NOMO-1 (cell line): Measurements from ENCODE around the gene C11orf42.
A peak's percentile ranks its signal among the peaks of the same experiment; 100 is the strongest.
"Not testable (repeated sequence)": the region's sequence is repeated elsewhere in the genome, so short reads cannot be mapped to it uniquely, and the experiment has no call there.

Source experiments
- DNase-seq, 2 experiments: peaks; one replicate each; lab custom pipeline; 2025; ENCODE audit not compliant: unreplicated experiment in 2 of 2; lab: John Stamatoyannopoulos, UW

C11orf42 gene

GRCh38 chr11:6219359-6219758, 14.0 kb downstream of the C11orf42 start:
- DNase-seq = no peak

DNA sequence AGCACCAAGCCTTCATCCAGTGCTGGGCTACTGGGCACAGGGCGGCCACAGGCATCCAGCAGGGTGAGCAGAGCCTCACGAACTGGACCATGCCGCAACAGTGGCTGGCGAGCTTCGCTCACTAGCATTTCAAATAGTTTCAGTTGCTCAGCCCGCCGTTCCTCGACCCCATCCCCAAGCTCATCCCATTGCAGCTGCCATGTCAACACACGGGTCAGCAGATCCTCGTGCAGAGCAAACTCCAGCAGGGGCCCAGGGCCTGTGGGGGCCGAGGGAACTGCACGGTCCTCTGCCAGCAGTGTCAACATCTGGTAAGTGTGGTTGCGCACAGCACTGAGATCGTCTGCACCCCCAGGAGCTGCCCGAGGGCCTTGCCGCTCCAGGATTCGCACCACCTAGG, 18.5 kb downstream of the C11orf42 start:
- DNase-seq = no peak

DNA sequence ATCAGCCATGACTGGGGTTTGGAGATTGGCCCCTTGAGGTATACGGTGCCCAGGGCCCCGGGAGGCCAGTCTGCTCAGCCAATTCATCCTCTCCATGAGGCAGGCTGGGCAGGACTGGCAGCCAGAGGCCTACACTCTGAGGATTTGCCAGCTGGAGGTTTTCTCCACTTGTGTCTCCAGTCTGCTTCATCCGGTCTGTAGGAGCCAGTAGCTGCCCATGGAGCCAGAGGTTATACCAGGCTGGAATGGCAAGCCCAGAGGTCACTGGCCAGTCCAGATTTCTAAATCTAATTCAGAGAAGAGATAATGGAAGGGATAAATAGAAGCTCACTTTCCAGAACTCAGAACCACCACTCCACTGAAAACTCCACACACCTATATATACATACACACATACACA, 19.1 kb downstream of the C11orf42 start:
- no peak for DNase-seq

DNA sequence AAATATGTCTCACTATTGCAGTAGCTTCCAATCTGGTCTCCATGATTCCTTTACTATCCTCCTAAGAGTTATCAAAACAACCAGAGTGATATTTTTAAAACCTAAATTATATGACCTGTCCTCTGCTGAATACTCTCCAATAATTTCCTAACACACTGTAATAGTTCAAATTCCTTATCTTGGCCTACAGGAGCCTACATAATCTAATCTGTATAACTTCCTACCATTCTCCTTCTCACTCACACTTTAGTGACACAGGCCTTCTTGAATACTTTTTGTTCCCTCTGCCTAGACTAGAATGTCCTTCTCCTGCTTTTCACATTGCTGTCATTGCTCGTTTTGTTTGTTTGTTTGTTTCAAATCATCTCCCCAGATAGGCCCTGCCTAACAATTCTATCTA, 19.7 kb downstream of the C11orf42 start:
- no peak for DNase-seq

GRCh38 chr11:6225896-6226295, 20.5 kb downstream of the C11orf42 start:
- DNase-seq = peak; percentile 86 to 88

DNA sequence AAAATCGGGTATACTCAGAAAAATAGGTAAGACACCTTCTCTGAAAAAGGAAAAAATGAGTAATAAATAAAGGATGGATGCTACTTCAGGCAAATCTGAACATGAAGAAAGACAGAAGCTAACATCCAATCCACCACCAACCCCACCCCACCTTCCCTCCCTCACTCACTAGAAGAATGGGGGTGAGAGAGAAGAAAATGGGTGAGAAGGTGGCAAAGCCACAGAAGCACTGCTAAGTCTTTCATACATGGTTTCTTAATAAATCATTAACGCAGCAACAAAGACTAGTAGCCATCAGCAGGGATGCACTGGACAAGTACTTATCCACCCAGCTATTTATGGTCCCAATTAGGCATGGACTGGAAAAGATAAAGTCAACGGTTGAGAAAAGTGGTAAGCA, 23.2 kb downstream of the C11orf42 start:
- DNase-seq = no peak

DNA sequence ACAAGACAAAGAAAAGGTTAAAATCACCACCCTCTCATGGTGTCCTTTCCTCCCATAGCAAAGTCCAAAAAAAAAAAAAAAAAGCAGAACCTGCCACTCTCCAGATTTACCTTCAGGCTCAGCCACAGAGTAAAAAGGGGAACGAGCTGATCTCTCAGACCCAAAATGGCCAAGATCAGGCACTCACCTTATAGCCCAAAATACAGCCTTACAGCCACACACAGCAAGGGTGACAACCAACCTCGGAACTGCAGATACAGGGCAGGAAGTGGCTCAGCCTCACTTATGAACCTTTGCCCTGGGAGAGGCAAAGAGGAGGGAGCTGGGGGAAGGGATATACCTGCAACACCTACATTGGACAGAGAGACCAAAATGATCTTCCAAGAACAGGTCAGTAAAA, 24.6 kb downstream of the C11orf42 start:
- peak; percentile 43 to 58 for DNase-seq

GRCh38 chr11:6232899-6233298, 27.5 kb downstream of the C11orf42 start:
- DNase-seq = no peak

DNA sequence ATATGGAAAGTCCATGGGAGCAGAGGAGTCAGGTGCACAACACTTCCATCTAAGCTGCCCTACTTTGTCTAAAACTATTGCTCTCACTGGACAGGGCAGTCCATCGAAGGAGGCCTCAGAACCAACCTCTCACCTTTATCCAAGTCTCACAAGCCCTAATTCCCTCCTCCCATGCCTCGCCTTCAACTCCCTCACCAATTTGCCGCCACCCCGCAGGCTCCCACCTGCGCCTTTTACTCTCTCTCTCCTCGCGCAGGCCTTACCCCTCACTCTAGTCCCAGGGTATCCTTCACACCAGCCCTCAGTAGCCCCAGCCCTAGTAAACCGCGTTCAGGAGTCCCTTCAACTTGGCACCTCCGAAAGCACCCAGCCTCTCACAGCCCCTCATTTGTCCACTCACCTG, 28.6 kb downstream of the C11orf42 start:
- peak in 1 of 2 experiments; percentile 20 for DNase-seq

DNA sequence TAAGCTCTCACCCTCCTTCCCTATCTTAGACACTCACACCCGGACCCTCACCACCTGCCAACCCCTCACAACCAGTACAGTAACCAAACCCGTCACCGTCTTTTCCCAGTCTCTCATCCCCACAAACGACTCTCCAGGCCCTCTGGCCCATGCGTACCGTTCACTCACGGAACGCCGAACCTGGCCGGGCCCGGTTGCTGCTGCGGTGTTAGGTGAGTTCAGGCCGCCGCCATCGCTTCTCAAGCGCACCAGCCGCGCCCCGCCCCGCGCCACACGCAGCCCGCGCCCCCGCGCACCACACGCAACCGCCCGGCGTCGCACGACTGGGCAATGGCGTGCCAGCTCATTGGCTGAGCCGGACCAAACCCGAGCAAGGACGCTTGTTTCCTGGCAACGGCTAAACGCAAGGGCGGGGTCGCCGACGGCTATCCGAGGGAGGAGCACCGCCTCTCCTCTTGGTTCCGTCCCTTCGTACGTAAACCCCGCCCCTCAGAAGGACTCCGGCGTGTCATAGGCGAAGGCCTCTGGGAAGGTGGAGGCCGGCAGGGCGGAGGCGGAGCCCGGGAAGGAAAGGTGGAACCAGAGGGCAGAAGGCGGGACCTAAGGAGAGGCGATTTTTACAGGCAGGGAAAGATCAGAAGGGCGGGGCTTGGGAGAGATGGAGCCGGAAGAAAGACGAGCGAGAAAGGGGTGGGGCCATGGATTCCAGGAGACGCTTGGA, 29.2 kb downstream of the C11orf42 start, which contains the start of gene FHIP1B:
TSS of gene FHIP1B (minus strand) at position 250 of the 721 bp plus-strand sequence. CDS start 10,120 bp downstream, outside the sequence.
- DNase-seq = peak; percentile 100

GRCh38 chr11:6237266-6237665, 31.9 kb downstream of the C11orf42 start:
- no peak for DNase-seq

DNA sequence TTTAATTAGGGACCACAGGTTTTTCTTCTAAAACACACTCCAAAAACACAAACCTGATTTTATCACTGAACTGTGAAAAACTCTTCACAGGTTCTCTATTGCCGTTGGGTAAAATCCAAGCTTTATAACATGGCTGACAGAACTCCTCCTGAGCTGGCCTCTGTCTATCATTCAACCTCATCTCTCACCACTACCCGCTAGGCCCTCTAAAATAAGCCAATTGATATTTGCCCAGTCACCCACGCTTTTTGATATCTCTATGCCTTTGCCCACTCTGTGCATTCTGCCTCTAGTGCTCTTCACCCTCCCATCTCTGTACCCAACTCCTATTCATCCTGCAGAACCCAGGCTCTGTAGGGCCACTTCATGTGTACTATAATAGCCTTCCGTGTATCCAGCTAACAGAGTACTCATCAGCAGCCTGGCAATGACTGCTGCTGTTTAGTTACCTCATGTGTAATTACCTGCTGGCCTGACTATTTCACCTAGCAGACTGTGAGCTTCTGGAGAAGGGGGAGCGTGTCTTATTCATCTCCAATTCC, 32.5 kb downstream of the C11orf42 start:
- DNase-seq = no peak

GRCh38 chr11:6238902-6239301, 33.5 kb downstream of the C11orf42 start, which contains the start of gene CNGA4:
TSS of gene CNGA4 (plus strand) at chr11:6239089. CDS start at chr11:6239207, 118 bp downstream.
- no peak for DNase-seq

GRCh38 chr11:6240139-6240538, 34.8 kb downstream of the C11orf42 start:
- DNase-seq = no peak

GRCh38 chr11:6240781-6241180, 35.4 kb downstream of the C11orf42 start:
- DNase-seq = peak; percentile 26 to 29

- no peak for DNase-seq
These were observed 36.0 kb downstream of the C11orf42 start for GRCh38 chr11:6241316-6241715.

DNA sequence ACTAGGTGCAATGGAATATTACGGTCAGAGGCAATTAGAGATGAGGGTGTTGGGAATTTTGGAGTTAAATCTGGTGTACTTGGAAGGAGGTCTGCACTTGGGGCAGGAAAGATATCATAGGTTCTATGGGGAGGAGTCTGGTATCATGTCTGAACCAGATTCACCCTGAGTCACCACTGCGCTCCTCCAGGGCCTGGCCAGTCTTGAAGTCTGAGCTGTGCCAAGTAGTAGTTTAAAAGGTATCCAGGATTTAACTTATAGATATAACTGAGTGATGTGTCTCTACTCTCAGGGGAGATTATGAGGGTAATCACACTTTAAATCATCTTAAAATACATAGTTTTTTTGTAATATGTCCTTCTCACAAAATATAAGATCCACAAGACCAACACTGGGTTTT, 40.2 kb downstream of the C11orf42 start:
- no peak for DNase-seq

DNA sequence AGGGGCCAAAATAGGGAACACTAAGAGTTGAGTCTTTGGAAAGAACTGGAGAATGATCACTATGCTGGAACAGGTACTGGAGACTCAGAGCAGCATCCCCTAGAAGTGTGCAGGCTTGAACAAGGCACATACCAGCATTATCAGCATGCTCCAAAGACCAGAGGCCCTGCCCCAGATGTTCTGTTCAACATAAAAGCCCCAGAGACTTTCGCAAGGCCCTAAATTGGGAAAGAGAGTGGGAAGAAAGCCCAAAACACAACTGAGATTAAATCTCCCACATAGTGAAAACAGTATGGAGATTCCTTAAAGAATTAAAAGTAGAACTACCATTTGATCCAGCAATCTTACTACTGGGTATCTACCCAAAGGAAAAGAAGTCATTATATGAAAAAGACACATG, 42.9 kb downstream of the C11orf42 start:
- no peak for DNase-seq

- DNase-seq = not testable (repeated sequence)
These were observed 43.5 kb downstream of the C11orf42 start for GRCh38 chr11:6248897-6249296.

- no peak for DNase-seq
These were observed 44.6 kb downstream of the C11orf42 start for GRCh38 chr11:6249770-6250555.

DNA sequence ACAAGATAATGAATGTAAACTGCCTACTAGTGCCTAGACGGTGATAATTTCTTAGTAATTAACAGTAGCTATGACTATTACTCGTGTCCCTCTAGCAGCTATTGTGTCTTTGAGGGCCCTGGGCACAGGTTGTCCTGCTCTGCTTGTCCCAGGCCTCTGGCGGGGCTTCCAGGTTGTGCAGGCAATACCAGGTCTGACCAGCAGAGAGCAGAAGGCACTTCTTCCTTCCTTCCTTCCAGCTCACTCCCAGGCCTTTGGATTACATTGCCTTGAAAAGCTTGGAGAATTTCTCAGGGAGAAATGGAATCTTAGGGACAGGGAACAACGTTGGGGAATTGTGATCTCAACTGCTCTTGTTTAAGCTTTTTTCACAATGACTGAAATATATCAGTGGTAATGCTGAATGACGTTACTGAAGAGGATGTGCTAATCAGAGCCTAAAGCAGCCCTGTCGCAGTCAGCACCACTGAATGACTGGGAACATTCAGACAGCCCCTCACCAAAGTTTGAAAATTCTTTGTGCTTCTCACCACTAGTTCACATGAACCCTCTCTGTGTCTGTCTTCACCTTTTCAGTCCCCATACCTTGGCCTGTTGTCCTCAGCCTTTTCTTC, 45.9 kb downstream of the C11orf42 start:
- DNase-seq = peak in 1 of 2 experiments; percentile 13
